H9 (cell line): ENCODE data around the gene ZMYND11. TPM values are rescaled to one million over a fixed set of nuclear protein-coding genes. Genes with fewer than 3 reads are reported as not detected.

Experiments used
- DNase-seq: peaks from one replicate; pipeline ENCODE4 v3.0.0-alpha.2; 2017
- H2AFZ ChIP-seq: one replicate; pipeline ENCODE4 v1.6.1; 2013; ENCODE audit warnings: mild to moderate bottlenecking, low read length, control low read depth, moderate library complexity
- H2AK5ac ChIP-seq: 2 replicates; pipeline ENCODE4 v1.6.1; 2013; ENCODE audit warnings: low read length, control low read depth, mixed read lengths; ENCODE audit not compliant: insufficient read length
- H2BK120ac ChIP-seq: one replicate; pipeline ENCODE4 v1.6.1; 2013; ENCODE audit warnings: low read depth, mild to moderate bottlenecking, low read length, control low read depth, inconsistent platforms; ENCODE audit not compliant: poor library complexity, severe bottlenecking
- H2BK12ac ChIP-seq: 2 replicates; pipeline ENCODE4 v1.6.1; 2013; ENCODE audit warnings: low read length, control low read depth, mixed read lengths, low read depth; ENCODE audit not compliant: insufficient read length
- H2BK15ac ChIP-seq: 2 replicates; pipeline ENCODE4 v1.6.1; 2013; ENCODE audit warnings: low read depth, low read length, control low read depth
- H2BK20ac ChIP-seq: one replicate; pipeline ENCODE4 v1.6.1; 2013; ENCODE audit warnings: low read depth, mild to moderate bottlenecking, low read length, control low read depth, inconsistent platforms; ENCODE audit not compliant: poor library complexity, severe bottlenecking
- H2BK5ac ChIP-seq: 2 replicates; pipeline ENCODE4 v1.6.1; 2013; ENCODE audit warnings: low read length, control low read depth, mixed read lengths; ENCODE audit not compliant: insufficient read length
- H3K14ac ChIP-seq: 2 replicates; pipeline ENCODE4 v1.6.1; 2013; ENCODE audit warnings: low read length, control low read depth; ENCODE audit not compliant: insufficient read depth
- H3K18ac ChIP-seq: 2 replicates; pipeline ENCODE4 v1.6.1; 2013; ENCODE audit warnings: low read depth, mild to moderate bottlenecking, mixed read lengths, low read length, control low read depth; ENCODE audit not compliant: insufficient read length
- H3K23ac ChIP-seq: 2 replicates; pipeline ENCODE4 v1.6.1; 2013; ENCODE audit warnings: low read length, control low read depth, mixed read lengths, low read depth; ENCODE audit not compliant: insufficient read length
- H3K23me2 ChIP-seq: 2 replicates; pipeline ENCODE4 v1.6.1; 2013; ENCODE audit warnings: low read depth, mild to moderate bottlenecking, mixed read lengths, low read length, control low read depth; ENCODE audit not compliant: insufficient read length, poor library complexity, severe bottlenecking
- H3K27ac ChIP-seq: 2 replicates; pipeline ENCODE4 v1.5.1; 2013; ENCODE audit warnings: low read length, control low read depth, mixed read lengths, low read depth; ENCODE audit not compliant: insufficient read length
- H3K27me3 ChIP-seq: 2 replicates; pipeline ENCODE4 v1.6.1; 2013; ENCODE audit warnings: low read length, control low read depth, inconsistent platforms; ENCODE audit not compliant: insufficient read depth
- H3K4ac ChIP-seq: 2 replicates; pipeline ENCODE4 v1.6.1; 2013; ENCODE audit warnings: low read depth, mild to moderate bottlenecking, control low read depth, inconsistent platforms, low read length, moderate library complexity
- H3K4me1 ChIP-seq: 2 replicates; pipeline ENCODE4 v1.6.1; 2013; ENCODE audit warnings: low read length, control low read depth, inconsistent platforms; ENCODE audit not compliant: insufficient read depth
- H3K4me2 ChIP-seq: 2 replicates; pipeline ENCODE4 v1.6.1; 2013; ENCODE audit warnings: low read length, control low read depth, mixed read lengths; ENCODE audit not compliant: insufficient read length, insufficient read depth
- H3K56ac ChIP-seq: 2 replicates; pipeline ENCODE4 v1.6.1; 2013; ENCODE audit warnings: low read depth, mild to moderate bottlenecking, mixed read lengths, low read length, control low read depth; ENCODE audit not compliant: insufficient read length
- H3K79me1 ChIP-seq: 2 replicates; pipeline ENCODE4 v1.6.1; 2013; ENCODE audit warnings: low read depth, mild to moderate bottlenecking, moderate library complexity, low read length, control low read depth, inconsistent platforms; ENCODE audit not compliant: insufficient read depth, poor library complexity, severe bottlenecking
- H3K79me2 ChIP-seq: 2 replicates; pipeline ENCODE4 v1.6.1; 2013; ENCODE audit warnings: low read length, control low read depth, inconsistent platforms; ENCODE audit not compliant: insufficient read depth
- H3K9ac ChIP-seq: 2 replicates; pipeline ENCODE4 v1.6.1; 2013; ENCODE audit warnings: low read length, control low read depth, mixed read lengths; ENCODE audit not compliant: insufficient read length; ENCODE audit errors: extremely low read depth
- H3K9me3 ChIP-seq: one replicate; pipeline ENCODE4 v1.6.1; 2013; ENCODE audit warnings: low read depth, low read length, inconsistent platforms; ENCODE audit not compliant: control insufficient read depth
- H3T11ph ChIP-seq: one replicate; pipeline ENCODE4 v1.6.1; 2013; ENCODE audit warnings: mild to moderate bottlenecking, low read length, control low read depth, inconsistent platforms
- H4K20me1 ChIP-seq: one replicate; pipeline ENCODE4 v1.6.1; 2013; ENCODE audit not compliant: control insufficient read depth, insufficient read length, insufficient read depth
- H4K5ac ChIP-seq: 2 replicates; pipeline ENCODE4 v1.6.1; 2013; ENCODE audit warnings: low read depth, mild to moderate bottlenecking, mixed read lengths, low read length, control low read depth; ENCODE audit not compliant: insufficient read length
- H4K8ac ChIP-seq: replicated peaks from 2 replicates; pipeline ENCODE4 v1.6.1; 2013; ENCODE audit warnings: low read length, control low read depth, mixed read lengths, low read depth; ENCODE audit not compliant: insufficient read length
- H4K91ac ChIP-seq: 2 replicates; pipeline ENCODE4 v1.6.1; 2013; ENCODE audit warnings: low read depth, mild to moderate bottlenecking, moderate library complexity, mixed read lengths, low read length, control low read depth; ENCODE audit not compliant: insufficient read length
- H3K27ac Mint-ChIP-seq, 3 experiments: 2 replicates in 2 of 3; 3 replicates in 1 of 3; pipeline ENCODE4 v1.8.0; 2020 to 2021; ENCODE audit warnings: mixed read lengths in 3 of 3, mild to moderate bottlenecking in 1 of 3, moderate library complexity in 1 of 3
- H3K27me3 Mint-ChIP-seq: 2 replicates; pipeline ENCODE4 v1.8.0; 2021; ENCODE audit warnings: low read depth, mild to moderate bottlenecking, moderate library complexity, mixed read lengths
- H3K36me3 Mint-ChIP-seq, 3 experiments: 2 replicates in 2 of 3; 3 replicates in 1 of 3; pipeline ENCODE4 v1.8.0; 2020 to 2021; ENCODE audit warnings: low read depth in 3 of 3, mixed read lengths in 3 of 3; ENCODE audit not compliant: insufficient read depth in 1 of 3
- H3K4me1 Mint-ChIP-seq, 2 experiments: 2 replicates each; pipeline ENCODE4 v1.8.0; 2020; ENCODE audit warnings: mixed read lengths in 2 of 2
- H3K4me3 Mint-ChIP-seq, 2 experiments: 2 replicates in 1 of 2; 3 replicates in 1 of 2; pipeline ENCODE4 v1.8.0; 2020 to 2021; ENCODE audit warnings: mild to moderate bottlenecking in 2 of 2, mixed read lengths in 2 of 2, moderate library complexity in 1 of 2
- H3K9me3 Mint-ChIP-seq, 2 experiments: 2 replicates in 1 of 2; 3 replicates in 1 of 2; pipeline ENCODE4 v1.8.0; 2020; ENCODE audit warnings: mild to moderate bottlenecking in 2 of 2, mixed read lengths in 2 of 2, moderate library complexity in 1 of 2
- WGBS: extraction: QIAGEN DNeasy Blood & Tissue Kit; methylation state at CpG from one replicate; pipeline ENCODE4 v1.1.7; 2013; ENCODE audit warnings: missing lambda C conversion rate, low lambda C conversion rate, mixed read lengths; ENCODE audit not compliant: insufficient read length; ENCODE audit errors: extremely low coverage; 5-methylcytosine and 5-hydroxymethylcytosine counted together
- total RNA-seq: library from RNA; stranded (reverse); gene quantifications from 2 replicates; pipeline ENCODE4 v1.2.1, GENCODE V29; 2021
- TF ChIP-seq, protein P1 (sequence below): fragments of 200-600 bp; sonication (generic); conservative IDR thresholded peaks from 3 replicates; pipeline ENCODE4 v1.8.0; 2021; ENCODE audit warnings: antibody characterized with exemption, mild to moderate bottlenecking

The ZMYND11 gene
- total RNA-seq, 1 experiment from 2014 or later, result 33.7 TPM

DNA sequence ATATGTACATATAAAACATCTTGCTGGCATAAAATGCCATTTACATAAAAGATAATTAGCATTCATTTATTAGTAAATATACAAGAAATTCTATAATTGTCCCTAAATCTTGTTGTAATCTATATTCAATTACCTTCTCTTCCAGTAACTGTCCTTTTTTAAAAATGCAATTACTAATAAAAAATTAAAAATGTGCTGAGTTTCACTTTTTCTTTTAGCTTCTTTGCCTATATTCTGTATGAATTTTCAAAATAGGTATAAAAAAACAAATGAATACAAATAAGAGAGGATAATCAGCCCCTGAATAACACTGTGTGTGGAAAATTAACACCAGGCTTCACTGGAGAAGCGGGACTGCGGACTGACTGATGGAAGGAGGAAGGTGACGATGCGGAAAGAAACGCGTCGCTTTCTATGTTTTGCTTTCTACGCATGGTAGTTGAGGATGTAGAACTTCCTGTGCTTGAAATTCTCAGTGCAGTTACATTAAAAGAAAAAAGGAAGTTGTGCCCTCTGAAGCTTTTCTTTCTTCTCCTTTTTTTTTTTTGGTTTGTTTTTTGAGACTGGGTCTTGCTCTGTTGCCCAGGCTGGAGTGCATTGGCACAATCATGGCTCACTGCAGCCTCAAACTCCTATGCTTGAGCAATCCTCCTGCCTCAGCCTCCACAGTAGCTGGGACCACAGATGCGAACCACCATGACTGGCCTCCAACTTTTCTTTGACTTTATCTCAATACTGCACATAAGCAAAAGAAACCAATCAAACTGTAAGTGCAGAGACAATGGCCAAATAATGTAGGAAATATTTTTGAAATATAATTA is 7.4 kb upstream of the ZMYND11 start:
- no peak overlapping the region for H2AFZ ChIP-seq
- no peak overlapping the region for H3K4me2 ChIP-seq
- H4K8ac ChIP-seq, result no peak overlapping the region
- no peak overlapping the region for H2BK12ac ChIP-seq
- H3K27me3 Mint-ChIP-seq, result peaks cover 5% of the 10 kb centered on the region
- peaks cover 11% of the 10 kb centered on the region in 2 experiments for H3K4me1 Mint-ChIP-seq
- H3K79me1 ChIP-seq, result no peaks in the 10 kb centered on the region
- H3K27ac ChIP-seq, result no peak overlapping the region
- H3K36me3 Mint-ChIP-seq, result no peaks in the 10 kb centered on the region; a peak in 1 of 7 replicates
- no peak overlapping the region for H4K5ac ChIP-seq
- H4K91ac ChIP-seq, result no peak overlapping the region
- H2BK15ac ChIP-seq, result no peak overlapping the region
- H3K27me3 ChIP-seq, result 0 out of 2 replicates have a peak, but pooled peaks cover 1% of the 10 kb centered on the region
- H3K56ac ChIP-seq, result no peak overlapping the region
- DNase-seq, result no peak
- peaks cover 1% of the 10 kb centered on the region; the same call in 1 of the 2 replicates for H3K4me1 ChIP-seq
- H3K27ac Mint-ChIP-seq, result no peak overlapping the region
- no peak overlapping the region for H3K4ac ChIP-seq
- no peaks in the 10 kb centered on the region for H3K9me3 ChIP-seq
- no peak overlapping the region for H3K18ac ChIP-seq
- whole genome bisulfite sequencing, result no CpG with 5 or more reads among the region's 9 CpGs
- H3K23me2 ChIP-seq, result no peaks in the 10 kb centered on the region
- no peaks in the 10 kb centered on the region for H3K79me2 ChIP-seq
- H2BK5ac ChIP-seq, result no peak overlapping the region
- peaks cover 0 to 7% of the 10 kb centered on the region in 2 experiments; a peak in 2 of 5 replicates for H3K9me3 Mint-ChIP-seq
- no peak overlapping the region for H2AK5ac ChIP-seq
- TF ChIP-seq, protein P1, sequence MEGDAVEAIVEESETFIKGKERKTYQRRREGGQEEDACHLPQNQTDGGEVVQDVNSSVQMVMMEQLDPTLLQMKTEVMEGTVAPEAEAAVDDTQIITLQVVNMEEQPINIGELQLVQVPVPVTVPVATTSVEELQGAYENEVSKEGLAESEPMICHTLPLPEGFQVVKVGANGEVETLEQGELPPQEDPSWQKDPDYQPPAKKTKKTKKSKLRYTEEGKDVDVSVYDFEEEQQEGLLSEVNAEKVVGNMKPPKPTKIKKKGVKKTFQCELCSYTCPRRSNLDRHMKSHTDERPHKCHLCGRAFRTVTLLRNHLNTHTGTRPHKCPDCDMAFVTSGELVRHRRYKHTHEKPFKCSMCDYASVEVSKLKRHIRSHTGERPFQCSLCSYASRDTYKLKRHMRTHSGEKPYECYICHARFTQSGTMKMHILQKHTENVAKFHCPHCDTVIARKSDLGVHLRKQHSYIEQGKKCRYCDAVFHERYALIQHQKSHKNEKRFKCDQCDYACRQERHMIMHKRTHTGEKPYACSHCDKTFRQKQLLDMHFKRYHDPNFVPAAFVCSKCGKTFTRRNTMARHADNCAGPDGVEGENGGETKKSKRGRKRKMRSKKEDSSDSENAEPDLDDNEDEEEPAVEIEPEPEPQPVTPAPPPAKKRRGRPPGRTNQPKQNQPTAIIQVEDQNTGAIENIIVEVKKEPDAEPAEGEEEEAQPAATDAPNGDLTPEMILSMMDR, result no peak
- H3T11ph ChIP-seq, result no peak overlapping the region
- no peak overlapping the region for H3K23ac ChIP-seq
- H3K9ac ChIP-seq, result no peak overlapping the region
- no peak overlapping the region for H3K14ac ChIP-seq
- H2BK120ac ChIP-seq, result no peak overlapping the region
- no peaks in the 10 kb centered on the region for H4K20me1 ChIP-seq
- no peak overlapping the region for H3K4me3 Mint-ChIP-seq
- H2BK20ac ChIP-seq, result no peak overlapping the region
